ENCODE measurements around the gene ADCY4.
"Not testable (repeated sequence)": the region's sequence is repeated elsewhere in the genome, so short reads cannot be mapped to it uniquely, and the experiment has no call there.

The ADCY4 gene

DNA sequence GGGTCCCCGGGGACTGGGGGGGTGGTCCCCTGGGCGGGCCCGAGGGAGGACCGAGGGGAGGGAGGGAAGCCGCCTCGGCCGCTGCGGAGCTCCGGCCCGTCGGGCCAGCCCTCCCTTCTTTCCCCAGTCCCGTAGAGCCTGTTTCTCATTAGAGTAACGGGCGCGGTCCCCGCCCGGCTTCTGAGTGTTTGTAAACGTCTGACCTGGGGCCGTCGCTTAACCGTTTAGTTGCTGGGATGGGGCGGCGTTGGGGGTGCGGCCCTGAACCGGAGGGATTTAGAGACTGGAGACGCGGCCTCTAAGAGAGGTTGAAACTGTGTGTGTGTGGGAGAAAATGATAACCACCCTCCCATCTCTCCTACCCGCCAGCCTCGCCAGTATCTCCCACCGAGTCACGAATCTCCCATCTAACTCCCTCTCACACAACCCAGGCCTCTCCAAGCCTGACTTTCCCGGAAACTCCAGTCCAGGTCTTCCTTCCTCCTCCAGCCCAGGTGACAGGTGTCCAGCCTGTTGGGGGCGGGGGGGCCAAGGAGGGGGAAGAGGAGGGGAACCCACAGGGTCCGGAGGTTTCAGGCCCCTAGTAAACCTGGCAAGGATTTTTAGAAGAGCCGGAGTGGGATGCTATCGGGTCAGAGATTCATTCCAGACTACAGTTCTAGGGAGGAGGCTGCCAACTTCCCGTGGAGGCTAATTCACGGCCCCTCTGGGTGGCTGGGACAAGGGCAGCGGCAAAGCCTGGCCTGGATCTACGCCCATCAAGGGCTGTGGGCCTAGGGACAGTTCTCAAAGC lies 32.0 kb upstream of the ADCY4 start:
- no peak for DNase-seq (ENCODE audit: low read depth in 1 of 2, low spot score in 1 of 2)

- DNase-seq (ENCODE audit: low read depth in 1 of 2, low spot score in 1 of 2): no peak
Observed at GRCh38 chr14:24366413-24366720, 31.5 kb upstream of the ADCY4 start.

DNA sequence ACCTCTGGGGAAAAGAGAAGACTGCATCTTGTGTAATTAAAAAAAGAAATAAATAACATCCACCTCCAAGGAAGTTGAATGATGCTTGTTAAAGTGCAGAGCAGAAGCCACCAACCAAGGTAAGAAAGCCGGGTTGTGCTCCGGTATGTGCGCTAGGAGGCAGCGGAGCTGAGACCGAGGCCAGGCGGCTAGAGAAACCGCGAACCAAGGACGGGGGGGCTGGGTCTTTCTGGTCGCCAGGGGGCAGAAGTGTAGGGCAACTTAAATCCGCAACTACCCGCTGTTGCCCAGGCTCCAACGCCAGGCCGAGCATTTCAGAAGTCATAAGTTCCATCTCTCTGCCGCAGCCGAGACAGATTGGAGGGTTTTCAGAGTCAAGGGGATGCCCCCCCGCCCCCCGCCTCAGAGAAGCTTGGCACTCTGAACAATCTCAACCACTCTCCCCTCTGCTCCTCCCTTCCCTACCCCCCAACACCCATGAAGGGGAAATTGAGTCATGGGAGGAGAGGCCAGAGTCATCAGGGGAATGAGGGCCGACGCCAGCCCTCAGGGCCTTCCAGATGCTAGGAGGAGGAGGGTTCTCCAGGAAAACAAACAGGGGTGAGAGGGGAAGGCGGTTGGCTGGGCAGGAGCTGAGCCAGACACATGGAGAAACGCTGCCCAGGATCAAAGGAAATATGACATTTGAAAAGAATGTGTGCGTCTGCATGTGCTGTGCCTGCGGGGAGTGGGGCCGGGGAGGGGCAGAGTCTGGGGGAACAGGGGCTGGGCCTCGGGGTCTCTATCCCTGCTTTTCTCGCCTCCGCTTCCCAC lies 30.9 kb upstream of the ADCY4 start:
- DNase-seq (ENCODE audit: low read depth in 1 of 2, low spot score in 1 of 2): peak in 1 of 2 donors; percentile 48

GRCh38 chr14:24364841-24365240 lies 30.0 kb upstream of the ADCY4 start:
- DNase-seq (ENCODE audit: low read depth in 1 of 2, low spot score in 1 of 2): no peak

- DNase-seq (ENCODE audit: low read depth in 1 of 2, low spot score in 1 of 2): no peak
Observed at GRCh38 chr14:24363401-24363800, 28.5 kb upstream of the ADCY4 start.

GRCh38 chr14:24362241-24362960 lies 27.5 kb upstream of the ADCY4 start:
- DNase-seq (ENCODE audit: low read depth in 1 of 2, low spot score in 1 of 2): no peak

DNA sequence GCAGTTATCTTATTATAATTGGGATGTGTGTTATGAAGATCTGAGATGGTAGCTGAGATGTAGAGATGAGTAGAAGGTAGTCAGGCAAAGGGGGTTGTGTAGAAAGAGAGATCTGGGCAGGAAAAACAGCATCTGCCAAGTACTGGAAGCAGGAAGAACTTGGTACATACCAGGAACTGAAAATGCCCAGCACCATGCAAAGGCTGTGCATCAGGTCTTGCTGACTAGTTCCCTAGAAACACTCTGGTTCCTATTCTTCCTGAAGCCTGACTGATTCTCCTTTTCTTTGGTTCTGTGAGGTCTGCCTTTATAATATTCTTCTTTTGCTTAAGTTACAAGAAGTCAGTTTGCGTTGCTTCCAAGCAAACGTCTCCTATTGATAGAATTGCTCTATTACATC lies 26.5 kb upstream of the ADCY4 start:
- no peak for DNase-seq (ENCODE audit: low read depth in 1 of 2, low spot score in 1 of 2)

- DNase-seq (ENCODE audit: low read depth in 1 of 2, low spot score in 1 of 2): no peak
Observed at GRCh38 chr14:24360281-24360680, 25.4 kb upstream of the ADCY4 start.

DNA sequence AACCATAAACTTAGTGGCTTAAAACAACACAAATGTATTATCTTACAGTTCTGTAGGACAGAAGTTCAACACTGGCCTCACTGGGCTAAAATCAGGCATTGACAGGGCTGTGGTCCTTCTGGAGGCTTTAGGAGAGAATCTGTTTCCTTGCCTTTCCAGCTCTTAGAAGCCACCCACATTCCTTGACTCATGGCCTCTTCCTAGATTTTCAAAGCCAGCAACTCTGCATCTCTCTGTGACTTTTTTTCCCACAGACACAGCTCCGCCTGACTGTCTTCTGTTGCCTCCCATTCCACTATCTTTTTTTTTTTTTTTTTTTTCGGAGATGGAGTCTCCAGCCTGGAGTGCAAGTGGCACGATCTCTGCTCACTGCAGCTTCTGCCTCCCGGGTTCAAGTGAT lies 21.3 kb upstream of the ADCY4 start:
- no peak for DNase-seq (ENCODE audit: low read depth in 1 of 2, low spot score in 1 of 2)

DNA sequence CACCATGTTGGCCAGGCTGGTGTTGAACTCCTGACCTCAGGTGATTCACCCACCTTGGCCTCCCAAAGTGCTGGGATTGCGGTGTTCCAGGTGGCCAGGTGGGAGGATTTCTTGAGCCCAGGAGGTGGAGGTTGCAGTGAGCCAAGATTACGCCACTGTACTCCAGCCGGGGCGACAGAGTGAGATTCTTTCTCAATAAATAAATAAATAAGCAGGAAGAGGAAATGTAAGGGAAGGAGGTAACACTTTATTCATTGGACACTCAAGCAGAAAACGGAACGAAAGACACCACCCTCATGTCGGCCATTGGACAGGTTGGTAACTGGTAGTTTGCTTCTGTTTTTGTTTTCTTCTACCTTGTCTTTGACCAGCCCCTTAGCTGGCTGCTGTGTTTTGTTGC lies 20.1 kb upstream of the ADCY4 start:
- no peak for DNase-seq (ENCODE audit: low read depth in 1 of 2, low spot score in 1 of 2)

DNA sequence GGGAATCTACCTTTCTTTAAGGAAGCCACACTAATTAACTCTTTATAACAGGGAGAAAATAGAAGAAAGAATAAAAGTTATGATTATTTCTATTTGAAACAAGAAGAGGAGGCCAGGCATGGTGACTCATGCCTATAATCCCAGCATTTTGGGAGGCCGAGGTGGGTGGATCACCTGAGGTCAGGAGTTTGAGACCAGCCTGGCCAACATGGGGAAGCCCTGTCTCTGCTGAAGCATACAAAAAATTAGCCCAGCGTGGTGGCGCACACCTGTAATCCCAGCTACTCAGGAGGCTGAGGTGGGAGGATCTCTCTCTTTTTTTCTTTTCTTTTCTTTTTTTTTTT lies 19.6 kb upstream of the ADCY4 start:
- DNase-seq (ENCODE audit: low read depth in 1 of 2, low spot score in 1 of 2): not testable (repeated sequence)

GRCh38 chr14:24353559-24354481 lies 18.9 kb upstream of the ADCY4 start:
- no peak for DNase-seq (ENCODE audit: low read depth in 1 of 2, low spot score in 1 of 2)

DNA sequence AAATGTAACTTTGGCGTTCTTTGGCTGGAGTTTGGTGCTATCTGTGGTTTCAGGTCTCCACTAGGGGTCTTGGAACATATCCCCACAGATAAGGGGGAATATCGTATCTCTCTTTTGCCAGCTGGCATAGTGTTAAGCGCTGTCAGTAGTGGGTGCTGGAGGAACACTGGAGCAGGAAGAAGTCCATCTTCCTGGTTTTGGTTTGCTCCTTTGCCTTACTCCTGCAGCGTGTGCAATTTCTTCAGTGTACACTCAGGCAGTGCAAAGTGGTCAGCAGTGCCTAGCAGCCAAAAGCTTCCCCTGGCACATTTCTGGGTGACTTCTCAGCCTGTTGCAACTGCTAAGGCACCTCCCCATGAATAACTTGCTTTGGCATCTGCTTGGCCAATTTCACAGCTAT lies 16.6 kb upstream of the ADCY4 start:
- DNase-seq (ENCODE audit: low read depth in 1 of 2, low spot score in 1 of 2): no peak

DNA sequence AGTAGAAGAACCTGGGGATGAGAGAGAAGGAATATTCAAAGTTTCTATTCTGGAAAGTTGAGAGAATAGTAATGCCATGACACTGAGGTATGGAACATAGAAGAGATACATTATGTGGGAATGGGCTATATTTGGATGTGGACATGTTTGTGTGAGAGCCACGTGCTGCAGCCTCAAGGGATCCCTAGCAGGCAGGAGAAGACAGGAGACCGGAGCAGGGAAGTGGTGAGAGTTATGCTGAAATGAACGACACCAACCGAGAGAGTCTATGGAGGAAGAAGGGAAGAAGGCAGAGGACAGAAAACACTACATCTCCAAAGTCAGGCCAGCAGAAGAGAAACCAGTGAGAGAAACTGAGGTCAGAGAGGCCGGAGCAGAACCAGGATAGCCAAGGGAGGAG lies 14.9 kb upstream of the ADCY4 start:
- DNase-seq (ENCODE audit: low read depth in 1 of 2, low spot score in 1 of 2): no peak

DNA sequence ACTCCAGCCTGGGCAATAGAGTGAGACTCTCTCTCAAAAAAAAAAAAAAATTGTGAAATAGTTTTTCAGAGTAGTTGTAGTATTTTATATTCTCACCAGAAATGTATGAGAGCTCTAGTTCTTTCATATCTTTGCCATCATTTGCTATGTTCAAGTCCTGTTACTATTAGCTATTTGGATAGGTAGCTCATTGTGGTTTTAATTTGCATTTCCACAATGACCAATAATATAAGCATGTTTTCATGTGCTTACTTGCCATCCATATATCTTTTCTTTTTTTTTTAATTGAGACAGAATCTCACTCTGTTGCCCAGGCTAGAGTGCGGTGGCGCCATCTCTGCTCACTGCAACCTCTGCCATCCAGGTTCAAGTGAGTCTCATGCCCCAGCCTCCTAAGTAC lies 13.3 kb upstream of the ADCY4 start:
- DNase-seq (ENCODE audit: low read depth in 1 of 2, low spot score in 1 of 2): no peak

DNA sequence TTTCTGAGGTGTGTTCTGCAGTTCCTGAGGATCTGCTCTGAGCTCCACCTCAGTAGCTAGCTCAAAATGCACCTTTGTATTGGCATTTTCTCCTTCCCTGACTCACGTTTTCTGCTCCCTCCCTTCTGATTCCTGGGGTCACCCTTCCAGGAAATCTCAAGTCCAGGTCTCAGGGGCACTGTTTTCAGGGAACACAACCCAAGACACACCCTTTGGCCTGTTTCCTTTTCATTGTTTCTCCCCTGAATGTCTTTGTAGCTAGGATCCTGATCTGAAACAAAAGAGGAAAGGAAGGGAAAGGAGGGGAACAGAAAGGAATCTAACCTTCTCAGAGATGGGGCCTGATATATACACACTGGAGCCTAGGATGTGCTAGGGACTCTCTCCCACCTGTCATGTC lies 12.3 kb upstream of the ADCY4 start:
- no peak for DNase-seq (ENCODE audit: low read depth in 1 of 2, low spot score in 1 of 2)

- DNase-seq (ENCODE audit: low read depth in 1 of 2, low spot score in 1 of 2): no peak
Observed at GRCh38 chr14:24343795-24344660, 9.2 kb upstream of the ADCY4 start.

GRCh38 chr14:24342889-24343288 lies 8.0 kb upstream of the ADCY4 start:
- no peak for DNase-seq (ENCODE audit: low read depth in 1 of 2, low spot score in 1 of 2)

DNA sequence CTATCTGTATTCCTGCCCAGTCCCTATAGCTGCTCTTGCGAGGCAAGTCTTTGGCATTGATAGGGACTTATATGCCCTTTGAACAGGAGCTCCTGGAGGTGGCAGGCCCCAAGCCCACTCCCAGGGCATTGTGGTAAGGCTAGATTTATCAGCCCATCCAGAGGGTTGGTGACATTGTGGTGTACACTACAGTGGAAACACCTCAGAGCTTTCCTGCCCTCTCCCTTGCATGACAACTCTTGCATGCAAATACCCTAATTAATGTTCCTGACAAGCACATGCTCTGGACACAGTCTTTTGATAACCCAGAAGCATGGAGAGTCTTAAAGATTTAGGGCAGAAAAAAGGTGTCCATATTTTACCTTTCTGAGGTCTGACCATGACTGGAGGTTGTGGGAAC lies 5.7 kb upstream of the ADCY4 start:
- DNase-seq (ENCODE audit: low read depth in 1 of 2, low spot score in 1 of 2): no peak
